Activated CD8-positive, alpha-beta memory T cell treated with anti-CD3 and anti-CD28 coated beads, Interleukin-2, amount 10 ng/mL, durations not matched to agents 7 days and 5 days (primary cell): ENCODE results near the gene CACNA1C. TPM values are rescaled to one million over a fixed set of nuclear protein-coding genes. Genes with fewer than 3 reads are reported as not detected.
"Not testable (repeated sequence)": the region's sequence is repeated elsewhere in the genome, so short reads cannot be mapped to it uniquely, and the experiment has no call there.

Experiments
- ATAC-seq: fragments of 150-1000 bp; cut with Tn5 transposase; one replicate; pipeline ENCODE4 v1.10.0; 2021; ENCODE audit warnings: moderate library complexity
- CTCF ChIA-PET: fragments of 350-600 bp; sonication (Branson Sonifier 250); formaldehyde crosslinking; loops from one replicate; lab custom pipeline; 2021; ENCODE audit warnings: antibody characterized with exemption; lab: Charles Lee
- DNase-seq: peaks from one replicate; pipeline ENCODE4 v3.0.0-alpha.2; 2020
- H3K27ac Mint-ChIP-seq: one replicate; pipeline ENCODE4 v1.8.0; 2021; ENCODE audit warnings: mild to moderate bottlenecking, mixed read lengths
- H3K27me3 Mint-ChIP-seq: one replicate; pipeline ENCODE4 v1.8.0; 2021; ENCODE audit warnings: mixed read lengths
- H3K36me3 Mint-ChIP-seq: one replicate; pipeline ENCODE4 v1.8.0; 2021; ENCODE audit warnings: mild to moderate bottlenecking, mixed read lengths
- H3K4me1 Mint-ChIP-seq: one replicate; pipeline ENCODE4 v1.8.0; 2021; ENCODE audit warnings: mixed read lengths
- H3K4me3 Mint-ChIP-seq: one replicate; pipeline ENCODE4 v1.8.0; 2021; ENCODE audit warnings: mild to moderate bottlenecking, moderate library complexity, mixed read lengths
- H3K9me3 Mint-ChIP-seq: one replicate; pipeline ENCODE4 v1.8.0; 2022; ENCODE audit warnings: low read depth, mixed read lengths
- total RNA-seq, 2 experiments: library from RNA; stranded (reverse); gene quantifications; one replicate each; pipeline ENCODE4 v1.2.3, GENCODE V29; 2021

CACNA1C gene
- total RNA-seq, 2 experiments from 2014 or later: 0.14 to 0.26 TPM

- H3K27me3 Mint-ChIP-seq: peaks cover 3% of the 10 kb centered on the region
- H3K27ac Mint-ChIP-seq: no peak overlapping the region
- H3K4me3 Mint-ChIP-seq: no peak overlapping the region
- ATAC-seq (no peak), DNase-seq (no peak)
- no peaks in the 10 kb centered on the region for H3K36me3 Mint-ChIP-seq
- no peaks in the 10 kb centered on the region for H3K4me1 Mint-ChIP-seq
- no peaks in the 10 kb centered on the region for H3K9me3 Mint-ChIP-seq
- CTCF ChIA-PET: no interaction called here
Observed at GRCh38 chr12:2129076-2129475, 76.3 kb downstream of the CACNA1C start.

GRCh38 chr12:2135661-2136418 lies 83.1 kb downstream of the CACNA1C start:
- H3K27me3 Mint-ChIP-seq, H3K9me3 Mint-ChIP-seq, H3K4me3 Mint-ChIP-seq, H3K27ac Mint-ChIP-seq, H3K36me3 Mint-ChIP-seq, DNase-seq, CTCF ChIA-PET, H3K4me1 Mint-ChIP-seq, ATAC-seq: not testable (repeated sequence)

GRCh38 chr12:2136901-2137300 lies 84.1 kb downstream of the CACNA1C start:
- CTCF ChIA-PET: no interaction called here
- H3K27me3 Mint-ChIP-seq: no peaks in the 10 kb centered on the region
- ATAC-seq (no peak), DNase-seq (no peak)
- H3K27ac Mint-ChIP-seq: no peak overlapping the region
- H3K9me3 Mint-ChIP-seq: no peaks in the 10 kb centered on the region
- no peak overlapping the region for H3K4me3 Mint-ChIP-seq
- no peaks in the 10 kb centered on the region for H3K36me3 Mint-ChIP-seq
- no peaks in the 10 kb centered on the region for H3K4me1 Mint-ChIP-seq

- CTCF ChIA-PET: no interaction called here
- Mint-ChIP-seq H3K4me1 (no peaks in the 10 kb centered on the region), H3K36me3 (no peaks in the 10 kb centered on the region), H3K9me3 (no peaks in the 10 kb centered on the region), H3K27me3 (no peaks in the 10 kb centered on the region), H3K27ac (no peak overlapping the region), H3K4me3 (no peak overlapping the region)
- no peak for DNase-seq
- ATAC-seq: no peak
Observed at GRCh38 chr12:2137711-2138110, 84.9 kb downstream of the CACNA1C start.

- CTCF ChIA-PET: no interaction called here
- Mint-ChIP-seq H3K27ac (no peak overlapping the region), H3K9me3 (no peaks in the 10 kb centered on the region), H3K4me3 (no peak overlapping the region), H3K36me3 (no peaks in the 10 kb centered on the region), H3K4me1 (no peaks in the 10 kb centered on the region), H3K27me3 (no peaks in the 10 kb centered on the region)
- ATAC-seq (no peak), DNase-seq (no peak)
Observed at GRCh38 chr12:2138294-2138693, 85.5 kb downstream of the CACNA1C start.

- ATAC-seq: no peak
- H3K36me3 Mint-ChIP-seq: no peaks in the 10 kb centered on the region
- no peaks in the 10 kb centered on the region for H3K4me1 Mint-ChIP-seq
- H3K27me3 Mint-ChIP-seq: peaks cover 2% of the 10 kb centered on the region
- H3K4me3 Mint-ChIP-seq: no peak overlapping the region
- DNase-seq: no peak
- H3K9me3 Mint-ChIP-seq: no peaks in the 10 kb centered on the region
- CTCF ChIA-PET: no interaction called here
- H3K27ac Mint-ChIP-seq: no peak overlapping the region
Observed at GRCh38 chr12:2138871-2139308, 86.1 kb downstream of the CACNA1C start.

- H3K9me3 Mint-ChIP-seq: no peaks in the 10 kb centered on the region
- ATAC-seq: no peak
Observed at GRCh38 chr12:2139651-2140050, 86.9 kb downstream of the CACNA1C start.

GRCh38 chr12:2140858-2141519 lies 88.2 kb downstream of the CACNA1C start:
- no peak for ATAC-seq
- Mint-ChIP-seq H3K27me3 (peaks cover 16% of the 10 kb centered on the region), H3K9me3 (no peaks in the 10 kb centered on the region), H3K27ac (no peak overlapping the region), H3K4me3 (no peak overlapping the region), H3K4me1 (no peaks in the 10 kb centered on the region), H3K36me3 (no peaks in the 10 kb centered on the region)
- CTCF ChIA-PET: no interaction called here
- DNase-seq: no peak

More at GRCh38 chr12:2139651-2140050, 86.9 kb downstream of the CACNA1C start:
- Mint-ChIP-seq H3K27me3 (peaks cover 8% of the 10 kb centered on the region), H3K4me3 (no peak overlapping the region), H3K36me3 (no peaks in the 10 kb centered on the region), H3K4me1 (no peaks in the 10 kb centered on the region), H3K27ac (no peak overlapping the region)
- CTCF ChIA-PET: no interaction called here
- DNase-seq: no peak

- CTCF ChIA-PET: no interaction called here
- no peak overlapping the region for H3K27ac Mint-ChIP-seq
- no peaks in the 10 kb centered on the region for H3K9me3 Mint-ChIP-seq
- H3K4me1 Mint-ChIP-seq: no peaks in the 10 kb centered on the region
- no peak for ATAC-seq
- peaks cover 26% of the 10 kb centered on the region for H3K27me3 Mint-ChIP-seq
- H3K36me3 Mint-ChIP-seq: no peaks in the 10 kb centered on the region
- no peak overlapping the region for H3K4me3 Mint-ChIP-seq
- DNase-seq: no peak
Observed at GRCh38 chr12:2142068-2142467, 89.3 kb downstream of the CACNA1C start.

DNA sequence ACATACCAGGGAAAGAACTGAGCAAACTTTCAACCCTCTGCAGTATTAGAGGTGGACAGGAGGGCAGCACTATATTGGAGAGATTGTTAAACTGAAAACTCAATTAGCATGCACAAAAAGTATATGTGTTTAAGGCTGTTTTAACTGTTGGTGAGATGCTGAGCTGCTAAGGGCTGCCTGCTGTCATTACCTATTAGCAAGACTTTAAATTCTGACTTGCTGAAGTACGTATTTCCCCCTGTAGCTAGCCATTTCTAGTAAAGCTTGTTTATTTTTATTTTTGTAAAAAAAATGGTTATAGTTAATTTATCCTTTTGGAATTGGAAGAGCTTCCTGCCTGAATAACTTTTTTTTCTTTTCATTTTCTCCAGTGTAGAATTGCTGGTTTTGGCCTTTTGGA lies 92.2 kb downstream of the CACNA1C start:
- DNase-seq (no peak), ATAC-seq (no peak)
- Mint-ChIP-seq H3K27ac (no peak overlapping the region), H3K9me3 (no peaks in the 10 kb centered on the region), H3K36me3 (no peaks in the 10 kb centered on the region), H3K4me3 (no peak overlapping the region), H3K4me1 (no peaks in the 10 kb centered on the region), H3K27me3 (peaks cover 49% of the 10 kb centered on the region)
- CTCF ChIA-PET: no interaction called here

- ATAC-seq: no peak
- H3K36me3 Mint-ChIP-seq: no peaks in the 10 kb centered on the region
- no peak overlapping the region for H3K4me3 Mint-ChIP-seq
- H3K9me3 Mint-ChIP-seq: no peaks in the 10 kb centered on the region
- CTCF ChIA-PET: no interaction called here
- peaks cover 54% of the 10 kb centered on the region for H3K27me3 Mint-ChIP-seq
- H3K4me1 Mint-ChIP-seq: no peaks in the 10 kb centered on the region
- no peak overlapping the region for H3K27ac Mint-ChIP-seq
- DNase-seq: no peak
Observed at GRCh38 chr12:2145433-2145998, 92.7 kb downstream of the CACNA1C start.

DNA sequence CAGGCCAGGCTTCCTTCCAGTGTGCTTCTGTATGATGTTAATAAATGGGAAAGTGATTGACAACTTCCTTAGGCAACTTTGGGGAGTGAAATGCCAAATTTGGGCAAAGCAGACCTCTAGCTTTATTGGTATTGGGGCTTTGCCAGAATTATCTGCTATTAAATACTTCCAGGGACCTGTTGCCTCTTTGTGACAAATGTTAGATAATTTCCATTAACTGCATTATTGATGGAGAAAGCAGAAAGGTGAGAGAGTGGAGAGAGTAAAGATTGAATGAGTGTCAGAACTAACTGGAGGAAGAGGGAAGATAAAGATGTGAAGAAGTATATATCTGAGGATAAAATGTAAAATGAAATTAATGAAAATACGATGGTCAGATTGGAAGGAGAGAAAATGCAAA lies 94.5 kb downstream of the CACNA1C start:
- Mint-ChIP-seq H3K27me3 (peaks cover 67% of the 10 kb centered on the region), H3K9me3 (no peaks in the 10 kb centered on the region), H3K27ac (no peak overlapping the region), H3K4me1 (peaks cover 5% of the 10 kb centered on the region), H3K4me3 (no peak overlapping the region), H3K36me3 (no peaks in the 10 kb centered on the region)
- DNase-seq (no peak), ATAC-seq (no peak)
- CTCF ChIA-PET: no interaction called here

- Mint-ChIP-seq H3K4me1 (peaks cover 5% of the 10 kb centered on the region), H3K27ac (no peak overlapping the region), H3K36me3 (no peaks in the 10 kb centered on the region), H3K9me3 (no peaks in the 10 kb centered on the region), H3K4me3 (no peak overlapping the region), H3K27me3 (peaks cover 73% of the 10 kb centered on the region)
- CTCF ChIA-PET: no interaction called here
- no peak for DNase-seq
- ATAC-seq: no peak
Observed at GRCh38 chr12:2149091-2149490, 96.3 kb downstream of the CACNA1C start.

DNA sequence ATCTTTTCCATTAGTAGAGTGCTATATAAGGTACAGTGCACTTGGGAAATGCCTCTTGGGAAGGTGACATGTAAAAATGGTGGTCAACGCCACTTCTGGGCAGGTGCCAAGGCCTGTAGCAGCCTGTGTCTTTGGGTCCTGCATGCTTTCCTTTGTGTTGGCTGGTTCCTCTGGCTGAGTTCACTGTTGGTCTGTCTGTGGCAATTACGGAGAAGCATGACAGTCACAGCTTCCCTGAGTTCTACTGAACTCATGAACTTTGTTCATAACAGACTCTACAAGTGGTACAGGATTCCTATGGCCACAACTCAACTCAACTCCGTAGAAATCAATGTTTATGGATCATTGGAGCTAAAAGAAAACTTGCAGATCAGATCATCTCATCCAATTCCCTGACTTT lies 98.0 kb downstream of the CACNA1C start:
- no peak overlapping the region for H3K4me3 Mint-ChIP-seq

More for the DNA sequence above, 98.0 kb downstream of the CACNA1C start:
- Mint-ChIP-seq H3K27ac (no peak overlapping the region), H3K27me3 (peaks cover 68% of the 10 kb centered on the region), H3K9me3 (no peaks in the 10 kb centered on the region), H3K36me3 (no peaks in the 10 kb centered on the region), H3K4me1 (peaks cover 5% of the 10 kb centered on the region)
- no peak for ATAC-seq
- CTCF ChIA-PET: no interaction called here
- DNase-seq: no peak
